IPS-15b (cell line): Measurements from ENCODE around the gene PPP2R5E.
"Not testable (repeated sequence)": the region's sequence is repeated elsewhere in the genome, so short reads cannot be mapped to it uniquely, and the experiment has no call there.

Source experiments
- H3K27me3 ChIP-seq: one replicate; pipeline ENCODE4 v1.6.1; 2013; ENCODE audit warnings: low read length; ENCODE audit not compliant: control insufficient read depth, insufficient read depth
- H3K36me3 ChIP-seq: one replicate; pipeline ENCODE4 v1.6.1; 2013; ENCODE audit warnings: low read length; ENCODE audit not compliant: control insufficient read depth, insufficient read depth
- H3K4me1 ChIP-seq: one replicate; pipeline ENCODE4 v1.6.1; 2013; ENCODE audit warnings: mild to moderate bottlenecking, low read length; ENCODE audit not compliant: control insufficient read depth, insufficient read depth
- H3K4me3 ChIP-seq: one replicate; pipeline ENCODE4 v1.5.1; 2013; ENCODE audit warnings: low read depth, low read length
- H3K9ac ChIP-seq: one replicate; pipeline ENCODE4 v1.6.1; 2013; ENCODE audit warnings: low read depth, mild to moderate bottlenecking, low read length
- H3K9me3 ChIP-seq: one replicate; pipeline ENCODE4 v1.6.1; 2013; ENCODE audit warnings: mild to moderate bottlenecking, low read length; ENCODE audit not compliant: control insufficient read depth, insufficient read depth

PPP2R5E gene

GRCh38 chr14:63543000-63543825 lies at the start of gene PPP2R5E:
TSS of gene PPP2R5E (minus strand) at chr14:63543377. CDS start at chr14:63539685, 3,692 bp downstream.
- Histone ChIP-seq H3K4me1 (no peaks in the 10 kb centered on the region), H3K4me3 (peak within 1 kb of the TSS; percentile 76), H3K9me3 (no peaks in the 10 kb centered on the region), H3K9ac (peak within 1 kb of the TSS; percentile 97), H3K36me3 (peaks cover 8% of the 10 kb centered on the region), H3K27me3 (no peaks in the 10 kb centered on the region)

DNA sequence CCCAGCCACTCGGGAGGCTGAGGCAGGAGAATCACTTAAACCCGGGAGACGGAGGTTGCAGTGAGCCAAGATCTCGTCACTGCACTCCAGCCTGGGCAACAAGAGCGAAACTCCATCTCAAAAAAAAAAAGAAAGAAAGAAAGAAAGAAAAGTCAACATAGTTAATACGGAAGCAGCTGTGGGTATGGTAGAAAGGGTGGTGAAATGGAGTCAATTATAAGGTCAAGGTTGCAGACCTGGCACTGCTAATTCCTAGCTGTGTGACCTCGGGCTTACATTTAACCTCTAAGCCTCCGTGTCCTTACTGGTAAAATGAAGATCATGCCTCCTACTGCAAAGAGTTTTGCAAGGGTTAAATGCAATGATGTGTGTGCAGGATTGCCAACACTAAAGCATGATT lies 39.9 kb upstream of the PPP2R5E start:
- not testable (repeated sequence) for H3K4me1 ChIP-seq, H3K9me3 ChIP-seq, H3K27me3 ChIP-seq, H3K9ac ChIP-seq, H3K36me3 ChIP-seq, H3K4me3 ChIP-seq

DNA sequence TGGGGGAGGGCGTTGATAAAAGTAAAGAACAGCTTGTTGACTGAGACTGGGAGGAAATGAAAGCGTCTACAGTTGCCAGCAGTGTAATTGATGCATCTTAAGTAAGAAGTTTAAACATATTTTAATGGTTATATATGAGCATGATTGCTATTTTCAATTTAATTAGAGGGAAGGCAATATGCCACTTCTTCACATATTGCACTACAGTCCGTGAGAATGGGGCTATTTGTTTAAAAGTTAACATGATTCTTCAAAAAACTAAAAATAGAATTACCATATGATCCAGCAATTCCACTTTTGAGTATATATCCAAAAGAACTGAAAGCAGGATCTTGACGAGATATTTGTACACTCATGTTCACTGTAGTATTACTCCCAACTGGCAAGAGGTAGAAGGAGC lies 38.3 kb upstream of the PPP2R5E start:
- Histone ChIP-seq H3K4me1 (peaks cover 2% of the 10 kb centered on the region), H3K9me3 (no peaks in the 10 kb centered on the region), H3K36me3 (no peaks in the 10 kb centered on the region), H3K27me3 (no peaks in the 10 kb centered on the region), H3K4me3 (no peak overlapping the region), H3K9ac (no peak overlapping the region)

GRCh38 chr14:63578300-63578699 lies 35.1 kb upstream of the PPP2R5E start:
- Histone ChIP-seq H3K36me3 (no peaks in the 10 kb centered on the region), H3K9me3 (no peaks in the 10 kb centered on the region), H3K4me3 (no peak overlapping the region), H3K4me1 (peaks cover 2% of the 10 kb centered on the region), H3K27me3 (no peaks in the 10 kb centered on the region), H3K9ac (no peak overlapping the region)

DNA sequence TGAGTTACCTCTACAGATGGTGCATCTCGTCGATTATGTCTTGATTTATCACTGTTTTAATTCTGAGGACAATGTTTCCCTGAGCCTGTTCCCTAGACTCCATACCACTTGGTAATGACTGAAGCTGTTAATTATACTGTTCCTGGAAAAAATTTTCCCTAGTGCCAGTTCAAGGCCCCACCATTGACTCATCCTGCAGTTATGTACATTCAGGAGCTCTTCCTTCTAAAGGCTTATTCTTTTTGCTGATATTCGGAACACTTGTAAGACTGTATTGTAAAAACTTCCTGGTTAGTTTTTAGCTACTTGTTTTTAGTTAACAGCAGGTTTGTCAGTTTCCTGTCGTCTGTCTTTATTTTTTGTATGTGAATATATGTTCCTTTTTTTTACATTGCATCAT lies 30.4 kb upstream of the PPP2R5E start:
- Histone ChIP-seq H3K4me3 (no peak overlapping the region), H3K27me3 (no peaks in the 10 kb centered on the region), H3K9me3 (no peaks in the 10 kb centered on the region), H3K4me1 (no peaks in the 10 kb centered on the region), H3K36me3 (no peaks in the 10 kb centered on the region), H3K9ac (no peak overlapping the region)

- no peaks in the 10 kb centered on the region for H3K4me1 ChIP-seq
- no peaks in the 10 kb centered on the region for H3K9me3 ChIP-seq
- no peak overlapping the region for H3K4me3 ChIP-seq
- H3K27me3 ChIP-seq: no peaks in the 10 kb centered on the region
- H3K36me3 ChIP-seq: no peaks in the 10 kb centered on the region
- no peak overlapping the region for H3K9ac ChIP-seq
Observed at GRCh38 chr14:63565448-63565847, 22.3 kb upstream of the PPP2R5E start.

- H3K4me1 ChIP-seq: no peaks in the 10 kb centered on the region
- no peak overlapping the region for H3K9ac ChIP-seq
- H3K4me3 ChIP-seq: no peak overlapping the region
- H3K36me3 ChIP-seq: no peaks in the 10 kb centered on the region
- no peaks in the 10 kb centered on the region for H3K27me3 ChIP-seq
- H3K9me3 ChIP-seq: no peaks in the 10 kb centered on the region
Observed at GRCh38 chr14:63564318-63564717, 21.1 kb upstream of the PPP2R5E start.

DNA sequence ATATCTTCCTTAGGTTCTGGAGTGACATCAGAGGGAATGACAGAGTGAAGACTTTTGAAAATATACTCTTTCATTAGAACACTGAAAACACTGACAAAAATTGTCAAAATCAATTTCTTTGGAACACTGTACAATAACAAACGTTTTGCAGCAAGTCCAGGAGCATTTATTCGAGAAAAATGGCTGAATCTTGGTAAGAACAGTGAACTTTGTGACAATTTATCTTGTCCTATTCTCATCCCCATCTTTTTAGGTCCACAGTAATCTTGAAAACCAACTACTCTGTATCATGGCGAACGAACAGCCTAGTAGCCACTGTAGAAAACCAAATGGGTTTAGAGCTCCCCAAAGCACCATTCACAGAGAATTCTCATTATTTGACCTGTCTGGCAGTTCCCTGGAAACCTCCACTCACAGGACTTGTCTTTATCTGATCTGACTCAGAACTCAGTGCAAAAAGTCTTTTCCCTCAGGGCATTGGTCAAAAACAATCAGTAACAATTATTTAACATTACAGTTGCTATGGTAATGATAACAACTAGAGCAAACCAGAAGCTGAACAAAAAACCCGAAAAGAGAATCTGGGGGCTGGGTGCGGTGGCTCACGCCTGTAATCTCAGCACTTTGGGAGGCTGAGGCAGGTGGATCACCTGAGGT lies 20.3 kb upstream of the PPP2R5E start:
- no peaks in the 10 kb centered on the region for H3K4me1 ChIP-seq
- H3K9ac ChIP-seq: no peak overlapping the region
- no peaks in the 10 kb centered on the region for H3K36me3 ChIP-seq
- no peak overlapping the region for H3K4me3 ChIP-seq
- no peaks in the 10 kb centered on the region for H3K9me3 ChIP-seq
- no peaks in the 10 kb centered on the region for H3K27me3 ChIP-seq

GRCh38 chr14:63562405-63562804 lies 19.2 kb upstream of the PPP2R5E start:
- Histone ChIP-seq H3K4me1 (no peaks in the 10 kb centered on the region), H3K36me3 (no peaks in the 10 kb centered on the region), H3K9ac (no peak overlapping the region), H3K9me3 (no peaks in the 10 kb centered on the region), H3K4me3 (no peak overlapping the region), H3K27me3 (no peaks in the 10 kb centered on the region)

GRCh38 chr14:63555572-63555971 lies 12.4 kb upstream of the PPP2R5E start:
- no peak overlapping the region for H3K9ac ChIP-seq
- H3K36me3 ChIP-seq: no peaks in the 10 kb centered on the region
- H3K27me3 ChIP-seq: no peaks in the 10 kb centered on the region
- no peaks in the 10 kb centered on the region for H3K4me1 ChIP-seq
- no peak overlapping the region for H3K4me3 ChIP-seq
- H3K9me3 ChIP-seq: no peaks in the 10 kb centered on the region

DNA sequence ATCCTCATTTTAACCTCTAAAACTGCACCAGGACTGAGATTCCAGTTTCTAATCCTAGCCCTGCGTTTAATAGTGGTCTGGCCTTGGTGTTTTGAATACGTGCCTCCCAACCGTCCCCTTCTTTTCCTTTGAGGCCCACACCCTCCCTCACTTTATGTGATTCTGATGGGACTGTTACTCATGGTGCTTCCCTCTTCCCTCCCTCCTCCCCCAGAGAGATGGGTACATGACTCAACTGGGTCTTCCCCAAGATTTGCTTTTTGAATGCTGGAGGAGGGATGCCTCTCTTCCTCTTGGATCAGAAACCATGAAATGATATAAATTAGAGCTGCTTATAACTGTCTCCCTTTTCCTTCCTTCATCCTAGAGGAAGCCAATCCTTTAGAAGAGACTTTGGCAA lies 8.2 kb upstream of the PPP2R5E start:
- no peaks in the 10 kb centered on the region for H3K9me3 ChIP-seq
- no peak overlapping the region for H3K9ac ChIP-seq
- H3K4me3 ChIP-seq: no peak overlapping the region
- no peaks in the 10 kb centered on the region for H3K27me3 ChIP-seq
- no peaks in the 10 kb centered on the region for H3K4me1 ChIP-seq
- no peaks in the 10 kb centered on the region for H3K36me3 ChIP-seq

- H3K4me3 ChIP-seq: no peak overlapping the region
- H3K27me3 ChIP-seq: no peaks in the 10 kb centered on the region
- no peaks in the 10 kb centered on the region for H3K9me3 ChIP-seq
- no peaks in the 10 kb centered on the region for H3K36me3 ChIP-seq
- no peak overlapping the region for H3K9ac ChIP-seq
- no peaks in the 10 kb centered on the region for H3K4me1 ChIP-seq
Observed at GRCh38 chr14:63547798-63548335, 4.7 kb upstream of the PPP2R5E start.
